T-helper 17 cell (primary cell): Measurements from ENCODE around the gene UPK1A. TPM values are rescaled to one million over a fixed set of nuclear protein-coding genes. Genes with fewer than 3 reads are reported as not detected.
A peak's percentile ranks its signal among the peaks of the same experiment; 100 is the strongest.

Experiments
- ATAC-seq: fragments of 150-1000 bp; cut with Tn5 transposase; 2 replicates; pipeline ENCODE4 v1.10.0; 2021; ENCODE audit warnings: mild to moderate bottlenecking, moderate library complexity
- DNase-seq, 3 donors: peaks; one replicate each; pipeline versions ENCODE4 v3.0.0 to v3.0.0-alpha.2; 2020 to 2021
- H3K9me3 ChIP-seq: one replicate; pipeline ENCODE4 v1.7.0; 2013; ENCODE audit warnings: low read length, mild to moderate bottlenecking; ENCODE audit not compliant: control insufficient read depth, poor library complexity, severe bottlenecking
- H3K27ac Mint-ChIP-seq: one replicate; pipeline ENCODE4 v1.8.0; 2022; ENCODE audit warnings: mild to moderate bottlenecking, moderate library complexity, mixed read lengths
- H3K27me3 Mint-ChIP-seq: one replicate; pipeline ENCODE4 v1.8.0; 2022; ENCODE audit warnings: mixed read lengths
- H3K36me3 Mint-ChIP-seq: one replicate; pipeline ENCODE4 v1.8.0; 2022; ENCODE audit warnings: low read depth, mixed read lengths
- H3K4me1 Mint-ChIP-seq: one replicate; pipeline ENCODE4 v1.8.0; 2022; ENCODE audit warnings: mild to moderate bottlenecking, mixed read lengths
- H3K4me3 Mint-ChIP-seq: one replicate; pipeline ENCODE4 v1.8.0; 2022; ENCODE audit warnings: mild to moderate bottlenecking, moderate library complexity, mixed read lengths
- total RNA-seq, 4 donors: library from RNA in 2 of 4; stranded (reverse) in 2 of 4; gene quantifications; one replicate each; pipeline ENCODE4 v1.2.3 and lab custom pipeline; 2022 to 2026

The UPK1A gene
- total RNA-seq, 2 donors from 2014 or later, result 0.44 TPM; not detected in 1

GRCh38 chr19:35710784-35711723, 44.7 kb downstream of the UPK1A start:
- ATAC-seq (peak; percentile 38), DNase-seq (no peak)
- H3K4me3 Mint-ChIP-seq, result peak overlapping the region; percentile 75
- no peaks in the 10 kb centered on the region for H3K27me3 Mint-ChIP-seq
- H3K27ac Mint-ChIP-seq, result peak overlapping the region; percentile 94
- H3K36me3 Mint-ChIP-seq, result no peaks in the 10 kb centered on the region
- H3K4me1 Mint-ChIP-seq, result peaks cover 36% of the 10 kb centered on the region
- no peaks in the 10 kb centered on the region for H3K9me3 ChIP-seq

- H3K9me3 ChIP-seq, result no peaks in the 10 kb centered on the region
- Mint-ChIP-seq H3K27ac (peak overlapping the region; percentile 94), H3K4me3 (peak overlapping the region; percentile 73), H3K27me3 (no peaks in the 10 kb centered on the region), H3K4me1 (peaks cover 44% of the 10 kb centered on the region), H3K36me3 (no peaks in the 10 kb centered on the region)
- DNase-seq, result no peak
- ATAC-seq, result peak; percentile 21
These were observed 46.5 kb downstream of the UPK1A start for GRCh38 chr19:35712567-35713505.

GRCh38 chr19:35713506-35713850, 47.2 kb downstream of the UPK1A start:
- Mint-ChIP-seq H3K27me3 (no peaks in the 10 kb centered on the region), H3K4me3 (peak overlapping the region; percentile 78), H3K36me3 (no peaks in the 10 kb centered on the region), H3K27ac (peak overlapping the region; percentile 94), H3K4me1 (peaks cover 44% of the 10 kb centered on the region)
- no peaks in the 10 kb centered on the region for H3K9me3 ChIP-seq
- ATAC-seq (no peak), DNase-seq (no peak)

- H3K27ac Mint-ChIP-seq, result peak overlapping the region; percentile 94
- peak overlapping the region; percentile 78 for H3K4me3 Mint-ChIP-seq
- DNase-seq, result no peak
- H3K27me3 Mint-ChIP-seq, result no peaks in the 10 kb centered on the region
- peaks cover 46% of the 10 kb centered on the region for H3K4me1 Mint-ChIP-seq
- H3K9me3 ChIP-seq, result no peaks in the 10 kb centered on the region
- no peak for ATAC-seq
- H3K36me3 Mint-ChIP-seq, result no peaks in the 10 kb centered on the region
These were observed 47.7 kb downstream of the UPK1A start for GRCh38 chr19:35713904-35714495.

- no peaks in the 10 kb centered on the region for H3K9me3 ChIP-seq
- H3K4me3 Mint-ChIP-seq, result peak overlapping the region; percentile 78
- no peaks in the 10 kb centered on the region for H3K27me3 Mint-ChIP-seq
- no peaks in the 10 kb centered on the region for H3K36me3 Mint-ChIP-seq
- DNase-seq (no peak), ATAC-seq (no peak)
- H3K4me1 Mint-ChIP-seq, result peaks cover 52% of the 10 kb centered on the region
- H3K27ac Mint-ChIP-seq, result peak overlapping the region; percentile 94
These were observed 48.5 kb downstream of the UPK1A start for GRCh38 chr19:35714601-35715354.

- no peak for DNase-seq
- H3K9me3 ChIP-seq, result no peaks in the 10 kb centered on the region
- ATAC-seq, result no peak
- H3K27ac Mint-ChIP-seq, result peak overlapping the region; percentile 99
- H3K4me1 Mint-ChIP-seq, result peaks cover 55% of the 10 kb centered on the region
- no peaks in the 10 kb centered on the region for H3K27me3 Mint-ChIP-seq
- no peak overlapping the region for H3K4me3 Mint-ChIP-seq
- peaks cover 2% of the 10 kb centered on the region for H3K36me3 Mint-ChIP-seq
These were observed 49.1 kb downstream of the UPK1A start for GRCh38 chr19:35715355-35715809.

- ATAC-seq (no peak), DNase-seq (no peak)
- no peaks in the 10 kb centered on the region for H3K9me3 ChIP-seq
- H3K4me3 Mint-ChIP-seq, result peak overlapping the region; percentile 99
- H3K4me1 Mint-ChIP-seq, result peaks cover 51% of the 10 kb centered on the region
- H3K27me3 Mint-ChIP-seq, result no peaks in the 10 kb centered on the region
- H3K36me3 Mint-ChIP-seq, result peaks cover 2% of the 10 kb centered on the region
- H3K27ac Mint-ChIP-seq, result peak overlapping the region; percentile 99
These were observed 49.9 kb downstream of the UPK1A start for GRCh38 chr19:35715981-35716800.

- DNase-seq, result peak; percentile 94 to 97 (median 95)
- H3K4me1 Mint-ChIP-seq, result peaks cover 50% of the 10 kb centered on the region
- peak overlapping the region; percentile 99 for H3K4me3 Mint-ChIP-seq
- peak overlapping the region; percentile 99 for H3K27ac Mint-ChIP-seq
- peak; percentile 86 for ATAC-seq
- H3K27me3 Mint-ChIP-seq, result no peaks in the 10 kb centered on the region
- no peaks in the 10 kb centered on the region for H3K9me3 ChIP-seq
- peaks cover 4% of the 10 kb centered on the region for H3K36me3 Mint-ChIP-seq
These were observed 50.7 kb downstream of the UPK1A start for GRCh38 chr19:35716801-35717664.

- H3K27me3 Mint-ChIP-seq, result no peaks in the 10 kb centered on the region
- H3K9me3 ChIP-seq, result no peaks in the 10 kb centered on the region
- peaks cover 44% of the 10 kb centered on the region for H3K4me1 Mint-ChIP-seq
- peaks cover 4% of the 10 kb centered on the region for H3K36me3 Mint-ChIP-seq
- peak within 1 kb of the TSS; percentile 99 for H3K4me3 Mint-ChIP-seq
- peak in 1 of 3 donors; percentile 75 for DNase-seq
- ATAC-seq, result peak; percentile 52
- H3K27ac Mint-ChIP-seq, result peak within 1 kb of the TSS; percentile 99
These were observed 51.5 kb downstream of the UPK1A start, which contains the start of gene KMT2B for GRCh38 chr19:35717665-35718344. KMT2B (plus strand) TSS chr19:35718003; CDS start chr19:35718019, 16 bp downstream.

- Mint-ChIP-seq H3K4me3 (peak overlapping the region; percentile 87), H3K4me1 (peaks cover 42% of the 10 kb centered on the region), H3K36me3 (peaks cover 4% of the 10 kb centered on the region), H3K27me3 (no peaks in the 10 kb centered on the region), H3K27ac (peak overlapping the region; percentile 72)
- no peaks in the 10 kb centered on the region for H3K9me3 ChIP-seq
- no peak for ATAC-seq
- DNase-seq, result peak in 2 of 3 donors; percentile 22 to 27
These were observed 52.2 kb downstream of the UPK1A start for GRCh38 chr19:35718345-35719041.
